ENCODE data around the gene THUMPD3. TPM values are rescaled to one million over a fixed set of nuclear protein-coding genes. Genes with fewer than 3 reads are reported as not detected.

The THUMPD3 gene
- total and polyA plus RNA-seq, 11 donors = 25.3 to 65.5 (median 51.5) TPM

DNA sequence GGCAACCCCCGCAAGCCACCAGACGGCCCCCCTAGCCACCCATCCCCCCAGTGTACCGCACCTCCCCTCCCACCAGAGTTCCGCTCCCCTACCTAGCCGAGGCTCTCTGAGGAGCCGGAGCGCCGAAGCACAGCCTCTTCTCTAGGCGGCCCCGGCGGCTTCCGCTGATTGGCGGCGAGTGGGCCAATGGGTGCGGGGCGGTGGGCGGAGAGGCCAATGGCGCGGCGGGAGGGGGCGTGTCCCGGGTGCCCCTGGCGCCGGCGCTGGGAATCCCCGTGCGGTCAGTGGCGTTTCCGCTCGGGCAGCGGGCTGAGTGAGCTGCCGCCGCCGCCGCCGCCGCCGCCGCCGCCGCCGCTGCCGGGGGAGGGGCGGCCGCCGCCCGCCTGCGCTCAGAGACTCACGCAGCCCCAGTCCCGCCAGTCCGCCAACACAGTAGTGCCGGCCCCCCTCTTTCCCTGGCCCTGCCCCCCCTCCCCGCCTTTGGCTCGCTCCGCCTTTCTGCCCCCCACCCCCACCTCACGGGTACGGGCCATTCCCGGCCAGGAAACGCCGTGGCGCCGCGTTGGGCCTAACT, 34.6 kb downstream of the THUMPD3 start, which contains the start of gene SETD5:
Gene SETD5 (plus strand): TSS at position 284 of the 574 bp plus-strand sequence. CDS start 31,324 bp downstream, outside the sequence.
- 0 to 1% (median 1%) methylated on average over 2 to 63 of the region's 63 CpGs for WGBS, 4 donors
- ATAC-seq (peak; percentile 79 to 87 (median 86)), DNase-seq (peak; percentile 99)
- peak within 1 kb of the TSS; percentile 70 to 98 (median 89) for H3K4me3 ChIP-seq
- peaks cover 23 to 74% (median 65%) of the 10 kb centered on the region in 12 donors for H3K4me1 ChIP-seq
- no peaks in the 10 kb centered on the region for H3K9me3 ChIP-seq
- peak within 1 kb of the TSS; percentile 95 to 99 (median 99) for H3K27ac ChIP-seq
- peaks cover 0 to 30% (median 24%) of the 10 kb centered on the region in 9 donors for H3K36me3 ChIP-seq
- no peaks in the 10 kb centered on the region for H3K27me3 ChIP-seq
- TF ChIP-seq CTCF (IDR thresholded peaks at IDR 0.05) = no peak
- TF ChIP-seq POLR2A (IDR thresholded peaks at IDR 0.05) = peak; percentile 18 to 84
- intact Hi-C loops (cut with DNase I) = loop anchor here in 6 of 10 donors (2.0 to 5.0 kb wide), 3 partner anchors 25 to 35 kb away; partner anchors contain the start of gene THUMPD3 (in 5 of the 6)

DNA sequence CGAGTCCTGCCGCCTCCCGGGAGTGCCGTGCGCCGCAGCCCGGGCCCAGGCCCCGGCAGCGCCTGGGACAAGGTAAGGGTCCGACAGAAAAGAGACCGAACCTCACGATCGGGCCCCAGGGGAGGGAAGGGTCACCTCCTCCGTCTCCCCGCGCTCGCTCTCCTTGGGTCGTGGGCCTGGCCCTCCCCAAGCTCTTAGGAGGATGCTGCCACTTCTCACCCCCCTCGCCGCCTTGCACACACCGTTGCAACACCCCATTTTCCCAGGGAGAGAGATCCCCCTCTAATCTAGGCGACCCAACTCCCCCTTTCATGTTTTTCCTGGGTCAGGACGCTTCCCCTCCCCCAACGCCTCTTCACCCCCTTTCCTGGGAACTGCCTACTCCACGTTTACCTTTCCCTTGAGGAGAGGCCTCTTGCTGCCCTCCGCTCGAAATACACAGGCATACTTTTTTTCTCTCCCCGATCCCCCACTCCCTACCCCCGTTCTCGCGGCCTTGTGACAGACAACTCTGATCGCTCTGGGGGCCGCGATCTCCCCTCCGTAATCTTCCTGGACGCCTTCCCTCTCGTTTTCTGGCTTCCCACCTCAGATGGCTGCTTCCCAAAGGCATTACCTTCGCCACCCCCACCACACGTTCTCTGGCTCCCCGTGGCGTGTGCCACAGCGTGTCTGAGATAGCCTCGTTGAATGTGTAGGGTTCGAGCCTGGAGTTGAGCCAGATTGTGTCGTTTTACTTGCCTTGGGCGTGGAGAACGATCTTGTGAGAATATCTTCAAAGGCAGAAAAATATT, 35.2 kb downstream of the THUMPD3 start:
- DNase-seq (peak; percentile 34 to 65 (median 48)), ATAC-seq (peak in 1 of 4 donors; percentile 0)
- WGBS, 4 donors = 0 to 1% (median 1%) methylated on average over 36 to 47 of the region's 47 CpGs
- Histone ChIP-seq H3K36me3 (peaks cover 0 to 23% (median 18%) of the 10 kb centered on the region in 9 donors), H3K4me3 (peak overlapping the region; percentile 70 to 98 (median 89)), H3K4me1 (peaks cover 26 to 74% (median 66%) of the 10 kb centered on the region in 12 donors), H3K9me3 (no peaks in the 10 kb centered on the region), H3K27ac (peak overlapping the region; percentile 95 to 99 (median 99)), H3K27me3 (no peaks in the 10 kb centered on the region)
- no peak for TF ChIP-seq POLR2A (IDR thresholded peaks at IDR 0.05)
- TF ChIP-seq CTCF (IDR thresholded peaks at IDR 0.05) = no peak
- intact Hi-C loops (cut with DNase I) = loop anchor here in 6 of 10 donors (2.0 to 5.0 kb wide), 3 partner anchors 25 to 36 kb away; partner anchors contain the start of gene THUMPD3 (in 5 of the 6)

GRCh38 chr3:9398700-9399336, 36.0 kb downstream of the THUMPD3 start:
- H3K4me1 ChIP-seq = peaks cover 26 to 76% (median 68%) of the 10 kb centered on the region in 12 donors
- H3K27ac ChIP-seq = peak overlapping the region; percentile 95 to 99 (median 99)
- no peak for DNase-seq
- intact Hi-C loops (cut with DNase I) = loop anchor here in 5 of 10 donors (2.0 to 5.0 kb wide), 2 partner anchors 24 to 37 kb away; partner anchors contain the start of gene THUMPD3 (in 4 of the 5)
- ATAC-seq = no peak
- 0% methylated on average over 7 of the region's 7 CpGs for WGBS, 4 donors
- H3K36me3 ChIP-seq = peaks cover 0 to 16% (median 11%) of the 10 kb centered on the region in 9 donors
- H3K4me3 ChIP-seq = peak overlapping the region; percentile 70 to 98 (median 89)
- H3K27me3 ChIP-seq = no peaks in the 10 kb centered on the region
- no peaks in the 10 kb centered on the region for H3K9me3 ChIP-seq
- TF ChIP-seq POLR2A (IDR thresholded peaks at IDR 0.05) = no peak
- no peak for TF ChIP-seq CTCF (IDR thresholded peaks at IDR 0.05)
